Measurements from ENCODE around the gene HECTD4.

The HECTD4 gene

DNA sequence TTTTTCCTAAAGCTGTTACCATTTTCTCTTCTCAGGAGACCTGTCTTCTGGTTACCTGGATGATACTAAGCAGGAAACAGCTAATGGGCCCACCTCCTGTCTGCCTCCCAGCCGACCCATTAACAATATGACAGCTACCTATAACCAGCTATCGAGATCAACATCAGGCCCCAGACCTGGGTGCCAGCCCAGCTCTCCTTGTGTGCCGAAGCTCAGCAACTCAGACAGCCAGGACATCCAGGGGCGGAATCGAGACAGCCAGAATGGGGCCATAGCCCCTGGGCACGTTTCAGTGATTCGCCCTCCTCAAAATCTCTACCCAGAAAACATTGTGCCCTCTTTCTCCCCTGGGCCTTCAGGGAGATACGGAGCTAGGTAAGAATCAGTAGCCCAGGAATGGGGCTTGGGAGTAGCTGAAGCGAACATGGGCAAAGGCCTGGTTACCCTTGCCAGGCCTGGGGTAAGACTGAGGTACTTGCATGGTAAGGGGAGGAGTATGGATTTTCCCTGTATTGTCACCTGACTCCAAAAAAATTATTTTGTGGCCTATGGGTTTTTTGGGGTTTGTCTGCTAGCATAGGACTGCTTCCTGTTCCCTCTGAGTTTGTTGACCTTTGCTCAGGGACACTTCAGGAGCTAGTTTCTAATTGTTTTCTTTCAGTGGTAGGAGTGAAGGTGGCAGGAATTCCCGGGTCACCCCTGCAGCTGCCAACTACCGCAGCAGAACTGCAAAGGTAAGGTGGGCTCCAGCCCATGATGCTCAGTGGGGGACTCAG is 230.3 kb downstream of the HECTD4 start:
- DNase-seq (ENCODE audit: low read depth in 1 of 2, low spot score in 1 of 2): no peak
- in situ Hi-C loops (cut with HindIII; ENCODE audit: low pct_unique_long_range_greater_than_20kb, low sequenced_read_pairs): no loop called here
- no peak for TF ChIP-seq JUND (IDR thresholded peaks at IDR 0.05; ENCODE audit: low read depth)

DNA sequence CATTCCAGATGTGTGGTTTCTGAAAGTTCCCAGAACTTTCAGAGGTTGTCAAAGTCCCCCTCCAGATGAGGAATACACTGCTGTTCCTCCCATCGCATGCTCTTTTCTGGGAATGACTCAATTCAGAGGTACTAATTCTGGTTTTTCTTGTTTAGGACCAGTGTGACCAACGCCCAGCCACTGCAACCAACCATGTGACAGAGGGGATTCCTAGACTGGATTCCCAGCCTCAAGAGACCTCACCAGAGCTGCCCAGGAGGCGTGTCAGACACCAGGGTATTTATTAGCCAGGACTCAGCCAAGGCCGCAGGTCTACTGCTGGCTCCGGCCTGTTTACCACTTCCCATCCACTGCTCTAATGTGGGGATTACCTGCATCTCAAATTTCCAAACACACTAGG is 232.6 kb downstream of the HECTD4 start:
- in situ Hi-C loops (cut with HindIII; ENCODE audit: low pct_unique_long_range_greater_than_20kb, low sequenced_read_pairs): no loop called here
- peak in 1 of 2 experiments; percentile 19 for DNase-seq (ENCODE audit: low read depth in 1 of 2, low spot score in 1 of 2)
- no peak for TF ChIP-seq JUND (IDR thresholded peaks at IDR 0.05; ENCODE audit: low read depth)

DNA sequence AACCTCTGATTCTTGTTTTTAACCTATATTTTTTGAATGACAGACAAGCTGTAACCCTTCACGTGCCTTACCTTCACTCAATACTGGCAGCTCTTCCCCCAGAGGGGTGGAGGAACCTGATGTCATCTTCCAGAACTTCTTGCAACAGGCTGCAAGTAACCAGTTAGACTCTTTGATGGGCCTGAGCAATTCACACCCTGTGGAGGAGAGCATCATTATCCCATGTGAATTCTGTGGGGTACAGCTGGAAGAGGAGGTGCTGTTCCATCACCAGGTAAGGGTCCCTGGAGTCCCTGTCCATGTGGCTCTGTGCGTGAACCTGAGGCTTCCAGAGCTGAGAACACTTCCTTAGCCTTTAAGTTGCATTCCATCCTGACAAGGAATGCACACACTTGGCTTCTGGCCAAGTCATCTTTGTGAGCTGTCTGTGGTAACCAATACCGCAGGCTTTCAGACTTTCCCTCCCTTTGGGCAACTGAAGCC is 234.2 kb downstream of the HECTD4 start:
- DNase-seq (ENCODE audit: low read depth in 1 of 2, low spot score in 1 of 2): peak in 1 of 2 experiments; percentile 86
- no peak for TF ChIP-seq JUND (IDR thresholded peaks at IDR 0.05; ENCODE audit: low read depth)
- in situ Hi-C loops (cut with HindIII; ENCODE audit: low pct_unique_long_range_greater_than_20kb, low sequenced_read_pairs): no loop called here

DNA sequence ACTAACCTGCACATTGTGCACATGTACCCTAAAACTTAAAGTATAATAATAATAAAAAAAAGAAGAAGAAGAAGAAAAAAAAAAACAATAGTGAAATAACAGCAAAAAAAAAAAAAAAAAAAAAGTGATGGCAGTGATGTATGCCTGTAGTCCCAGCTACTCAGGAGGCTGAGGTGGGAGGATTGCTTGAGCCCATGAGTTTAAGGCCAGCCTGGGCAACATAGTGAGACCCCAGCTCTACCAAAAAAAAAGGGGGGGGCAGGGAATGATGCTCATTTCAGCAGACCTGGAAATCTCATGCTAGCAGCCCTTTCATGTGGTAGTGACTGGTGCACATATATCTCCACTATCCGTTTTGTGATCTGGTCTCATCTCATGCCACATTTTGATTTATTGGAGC is 236.1 kb downstream of the HECTD4 start:
- no peak for TF ChIP-seq JUND (IDR thresholded peaks at IDR 0.05; ENCODE audit: low read depth)
- DNase-seq (ENCODE audit: low read depth in 1 of 2, low spot score in 1 of 2): no peak
- in situ Hi-C loops (cut with HindIII; ENCODE audit: low pct_unique_long_range_greater_than_20kb, low sequenced_read_pairs): no loop called here

DNA sequence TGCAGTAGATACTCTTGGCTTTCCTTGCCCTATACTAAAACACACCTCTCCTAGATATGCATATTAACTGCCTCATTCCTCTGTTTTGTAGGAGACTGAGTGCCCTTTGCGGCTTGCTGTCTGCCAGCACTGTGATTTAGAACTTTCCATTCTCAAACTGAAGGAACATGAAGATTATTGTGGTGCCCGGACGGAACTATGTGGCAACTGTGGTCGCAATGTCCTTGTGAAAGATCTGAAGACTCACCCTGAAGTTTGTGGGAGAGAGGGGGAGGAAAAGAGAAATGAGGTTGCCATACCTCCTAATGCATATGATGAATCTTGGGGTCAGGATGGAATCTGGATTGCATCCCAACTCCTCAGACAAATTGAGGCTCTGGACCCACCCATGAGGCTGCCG is 241.5 kb downstream of the HECTD4 start:
- DNase-seq (ENCODE audit: low read depth in 1 of 2, low spot score in 1 of 2): no peak
- no peak for TF ChIP-seq JUND (IDR thresholded peaks at IDR 0.05; ENCODE audit: low read depth)
- in situ Hi-C loops (cut with HindIII; ENCODE audit: low pct_unique_long_range_greater_than_20kb, low sequenced_read_pairs): no loop called here

DNA sequence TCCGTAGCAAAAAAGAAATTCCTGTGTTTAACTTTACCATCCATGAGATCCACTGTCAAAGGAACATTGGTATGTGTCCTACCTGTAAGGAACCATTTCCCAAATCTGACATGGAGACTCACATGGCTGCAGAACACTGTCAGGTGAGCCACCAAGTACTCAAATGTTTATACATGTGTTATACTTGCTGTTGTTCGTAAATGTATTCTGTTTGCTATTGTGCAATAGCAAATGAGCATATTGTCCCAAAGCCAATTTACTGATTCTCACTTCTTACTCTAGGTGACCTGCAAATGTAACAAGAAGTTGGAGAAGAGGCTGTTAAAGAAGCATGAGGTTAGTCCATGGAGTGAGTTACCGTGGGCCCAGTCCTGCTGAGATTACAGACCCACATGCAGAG is 247.5 kb downstream of the HECTD4 start:
- peak in 1 of 2 experiments; percentile 57 for DNase-seq (ENCODE audit: low read depth in 1 of 2, low spot score in 1 of 2)
- TF ChIP-seq JUND (IDR thresholded peaks at IDR 0.05; ENCODE audit: low read depth): no peak
- in situ Hi-C loops (cut with HindIII; ENCODE audit: low pct_unique_long_range_greater_than_20kb, low sequenced_read_pairs): no loop called here

DNA sequence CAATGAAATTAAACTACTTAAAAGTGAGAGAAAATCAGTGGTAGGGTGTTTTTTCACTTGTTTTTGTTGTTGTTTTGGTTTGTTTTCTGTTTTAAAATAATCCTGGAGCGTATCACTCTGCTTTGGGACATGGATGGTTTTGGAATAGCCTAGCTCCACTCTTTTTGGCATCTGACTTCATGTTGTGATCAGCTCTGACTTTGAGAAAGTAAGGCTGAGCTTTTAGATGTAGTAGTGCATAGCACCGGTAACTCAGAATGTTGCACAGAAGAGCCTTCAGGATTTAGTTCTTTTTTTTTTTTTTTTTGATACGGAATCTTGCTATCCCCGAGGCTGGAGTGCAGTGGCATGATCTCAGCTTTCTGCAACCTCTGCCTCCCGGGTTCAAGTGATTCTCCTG is 248.8 kb downstream of the HECTD4 start:
- no peak for DNase-seq (ENCODE audit: low read depth in 1 of 2, low spot score in 1 of 2)
- TF ChIP-seq JUND (IDR thresholded peaks at IDR 0.05; ENCODE audit: low read depth): no peak
- in situ Hi-C loops (cut with HindIII; ENCODE audit: low pct_unique_long_range_greater_than_20kb, low sequenced_read_pairs): no loop called here

DNA sequence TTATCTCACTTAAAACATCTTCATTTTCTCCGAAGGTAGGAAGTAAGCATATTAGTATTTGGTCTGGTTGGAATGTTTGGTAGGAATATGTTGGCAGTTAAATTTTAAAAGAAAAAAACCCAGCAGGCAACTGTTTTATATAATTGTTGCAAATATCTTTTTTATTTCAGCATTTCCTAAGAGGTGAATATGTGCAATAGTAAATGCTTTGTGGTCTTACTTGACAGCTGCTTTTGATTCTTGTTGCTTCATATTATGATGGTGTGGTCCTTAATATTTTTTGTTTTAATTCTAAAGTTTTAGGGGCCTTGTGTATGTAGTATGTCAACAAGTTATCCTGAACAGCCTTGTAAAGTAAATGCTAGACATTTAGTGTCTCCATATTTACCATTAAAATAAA is 250.5 kb downstream of the HECTD4 start:
- in situ Hi-C loops (cut with HindIII; ENCODE audit: low pct_unique_long_range_greater_than_20kb, low sequenced_read_pairs): no loop called here
- no peak for DNase-seq (ENCODE audit: low read depth in 1 of 2, low spot score in 1 of 2)
- no peak for TF ChIP-seq JUND (IDR thresholded peaks at IDR 0.05; ENCODE audit: low read depth)

DNA sequence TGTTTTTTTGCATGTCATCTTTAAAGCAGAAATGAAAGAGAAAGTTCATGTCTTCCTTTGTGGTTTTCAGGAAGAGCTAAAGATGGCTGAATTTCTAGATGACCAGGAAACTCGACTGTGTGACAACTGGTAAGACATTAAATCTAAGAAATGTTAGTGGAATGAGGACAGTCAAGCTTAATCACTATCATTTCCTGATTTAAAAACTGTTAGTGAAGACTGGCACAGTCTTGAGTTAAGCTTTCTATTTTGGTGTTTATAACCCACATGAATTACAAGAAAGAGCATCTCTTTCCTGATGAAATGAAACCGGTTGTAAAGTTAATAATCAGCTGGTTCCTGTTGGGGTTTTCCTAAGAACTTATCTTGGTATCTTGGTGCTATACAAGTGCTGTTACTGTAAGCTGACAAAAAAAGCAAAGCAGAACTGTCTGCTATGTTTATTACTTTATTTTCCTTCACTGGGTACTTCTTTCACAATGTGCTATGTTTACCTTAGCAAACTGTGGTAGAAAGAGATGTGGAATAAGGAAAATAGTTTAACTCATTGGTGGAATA is 251.7 kb downstream of the HECTD4 start:
- peak in 1 of 2 experiments; percentile 16 for DNase-seq (ENCODE audit: low read depth in 1 of 2, low spot score in 1 of 2)
- no peak for TF ChIP-seq JUND (IDR thresholded peaks at IDR 0.05; ENCODE audit: low read depth)
- in situ Hi-C loops (cut with HindIII; ENCODE audit: low pct_unique_long_range_greater_than_20kb, low sequenced_read_pairs): no loop called here

DNA sequence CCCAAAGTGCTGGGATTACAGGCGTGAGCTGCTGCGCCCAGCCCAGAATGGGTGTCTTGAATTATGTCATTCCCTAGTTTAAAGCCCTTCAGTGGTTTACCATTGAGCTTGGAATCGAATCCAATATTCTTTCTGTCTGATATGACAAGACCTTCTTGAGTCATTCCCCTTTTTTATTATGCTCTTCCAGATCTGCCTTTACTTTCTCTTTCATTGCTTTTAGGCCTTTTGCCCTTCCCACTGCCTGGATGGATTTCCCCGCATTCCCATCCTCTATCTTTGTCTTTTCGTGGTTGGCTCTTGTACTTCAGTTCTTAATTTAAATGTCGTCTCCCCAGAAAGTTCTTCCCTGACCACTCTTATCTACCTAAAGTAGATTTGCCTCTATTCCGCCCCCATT is 255.3 kb downstream of the HECTD4 start:
- TF ChIP-seq JUND (IDR thresholded peaks at IDR 0.05; ENCODE audit: low read depth): no peak
- no peak for DNase-seq (ENCODE audit: low read depth in 1 of 2, low spot score in 1 of 2)
- in situ Hi-C loops (cut with HindIII; ENCODE audit: low pct_unique_long_range_greater_than_20kb, low sequenced_read_pairs): no loop called here

DNA sequence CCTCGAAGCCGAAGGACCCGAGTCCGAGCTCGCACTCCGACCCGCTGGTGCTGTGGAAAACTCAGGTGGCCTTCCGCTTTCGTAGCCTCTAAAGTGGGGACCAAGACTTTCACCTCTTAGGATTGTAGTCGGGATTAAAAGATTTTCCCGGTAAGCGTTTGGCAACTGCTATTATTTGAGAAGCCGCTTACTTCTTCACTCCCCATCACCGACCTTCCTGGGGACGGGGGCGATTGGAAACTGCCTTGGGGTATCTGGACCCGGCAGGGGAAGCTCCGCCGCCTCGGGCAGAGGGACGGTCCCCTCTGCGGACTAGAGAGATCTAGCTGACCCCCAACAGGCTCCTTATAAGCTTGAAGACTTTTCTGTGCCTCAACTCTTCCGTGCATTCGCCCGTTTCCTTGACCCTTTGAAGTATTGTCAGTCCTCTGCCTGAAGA is 256.2 kb downstream of the HECTD4 start:
- in situ Hi-C loops (cut with HindIII; ENCODE audit: low pct_unique_long_range_greater_than_20kb, low sequenced_read_pairs): no loop called here
- DNase-seq (ENCODE audit: low read depth in 1 of 2, low spot score in 1 of 2): no peak
- TF ChIP-seq JUND (IDR thresholded peaks at IDR 0.05; ENCODE audit: low read depth): no peak

DNA sequence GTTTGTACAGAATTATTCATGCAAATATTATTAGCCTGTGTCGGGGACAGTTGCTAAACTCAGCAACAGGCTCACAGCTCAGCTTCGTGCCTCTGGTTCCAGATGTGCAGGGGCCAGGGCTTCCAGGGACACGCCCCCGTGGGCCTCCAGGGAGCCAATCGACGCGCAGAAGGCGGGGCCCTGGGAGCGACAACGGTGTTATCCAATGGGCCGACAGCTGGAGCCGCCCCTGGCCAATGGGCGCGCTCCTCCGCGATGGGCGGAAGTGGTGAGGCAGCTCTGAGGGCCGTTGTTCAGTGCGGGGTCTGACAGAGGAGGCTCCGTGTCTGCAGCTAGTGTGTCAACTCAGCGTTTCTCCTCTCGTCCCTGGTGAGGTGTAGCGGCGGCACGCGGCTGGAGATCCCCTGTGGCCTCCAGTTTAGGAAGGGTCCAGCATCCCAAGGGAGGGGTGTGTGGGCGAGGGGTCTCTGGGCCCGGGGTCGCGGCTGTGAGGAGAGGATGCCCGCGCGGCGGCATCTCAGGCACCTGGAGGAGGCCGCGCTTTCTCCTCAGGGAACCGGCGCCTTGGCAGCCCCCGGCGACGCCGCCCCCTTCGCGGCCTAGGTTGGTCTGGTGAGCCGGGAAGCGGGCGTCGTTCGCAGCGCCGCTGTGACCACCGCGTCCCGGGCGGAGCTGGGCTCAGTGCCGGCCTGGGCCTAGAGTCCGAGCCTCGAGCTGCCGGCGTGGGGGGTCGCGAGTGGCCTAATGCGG is 256.8 kb downstream of the HECTD4 start, which contains the start of gene TRAFD1:
TRAFD1 (plus strand) TSS at position 311 of the 750 bp plus-strand sequence. CDS start 4,963 bp downstream, outside the sequence.
- no peak for TF ChIP-seq JUND (IDR thresholded peaks at IDR 0.05; ENCODE audit: low read depth)
- peak; percentile 98 to 99 for DNase-seq (ENCODE audit: low read depth in 1 of 2, low spot score in 1 of 2)
- in situ Hi-C loops (cut with HindIII; ENCODE audit: low pct_unique_long_range_greater_than_20kb, low sequenced_read_pairs): no loop called here

DNA sequence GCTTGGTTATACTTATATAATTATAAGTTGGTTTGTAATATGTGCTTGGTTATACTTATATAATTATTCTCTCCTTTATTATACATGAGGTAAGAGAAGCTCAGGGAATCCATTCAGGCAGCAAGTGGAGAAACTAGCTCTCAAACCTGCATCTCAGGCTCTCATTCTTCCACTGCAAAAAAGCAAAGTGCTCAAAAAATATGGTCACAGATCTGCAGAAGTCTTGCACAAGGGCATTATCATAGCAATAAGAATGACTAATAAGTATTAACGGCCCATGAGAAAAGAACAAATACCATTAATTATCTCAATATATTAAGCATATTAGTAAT is 257.3 kb downstream of the HECTD4 start:
- in situ Hi-C loops (cut with HindIII; ENCODE audit: low pct_unique_long_range_greater_than_20kb, low sequenced_read_pairs): no loop called here
- no peak for TF ChIP-seq JUND (IDR thresholded peaks at IDR 0.05; ENCODE audit: low read depth)
- no peak for DNase-seq (ENCODE audit: low read depth in 1 of 2, low spot score in 1 of 2)

All from T47D (cell line).